GM18951 (cell line): ENCODE measurements around the gene HMSD.
"Not testable (repeated sequence)": the region's sequence is repeated elsewhere in the genome, so short reads cannot be mapped to it uniquely, and the experiment has no call there.

Experiments
- POLR2A ChIP-seq: IDR thresholded peaks from 4 replicates; pipeline ENCODE4 v1.6.1; 2011; ENCODE audit warnings: mild to moderate bottlenecking; ENCODE audit not compliant: insufficient read length, insufficient read depth; ENCODE audit errors: extremely low read depth
- in situ Hi-C: fragments of 300-500 bp; cut with MboI; formaldehyde crosslinking; loops from one replicate; pipeline ENCODE4 v1.12.0; 2022; ENCODE audit warnings: low sequenced_read_pairs, mixed read lengths, inconsistent platforms; ENCODE audit not compliant: unreplicated experiment

The HMSD gene, protein sequence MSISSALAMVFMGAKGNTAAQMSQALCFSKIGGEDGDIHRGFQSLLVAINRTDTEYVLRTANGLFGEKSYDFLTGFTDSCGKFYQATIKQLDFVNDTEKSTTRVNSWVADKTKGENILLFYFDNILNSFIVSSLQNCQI

DNA sequence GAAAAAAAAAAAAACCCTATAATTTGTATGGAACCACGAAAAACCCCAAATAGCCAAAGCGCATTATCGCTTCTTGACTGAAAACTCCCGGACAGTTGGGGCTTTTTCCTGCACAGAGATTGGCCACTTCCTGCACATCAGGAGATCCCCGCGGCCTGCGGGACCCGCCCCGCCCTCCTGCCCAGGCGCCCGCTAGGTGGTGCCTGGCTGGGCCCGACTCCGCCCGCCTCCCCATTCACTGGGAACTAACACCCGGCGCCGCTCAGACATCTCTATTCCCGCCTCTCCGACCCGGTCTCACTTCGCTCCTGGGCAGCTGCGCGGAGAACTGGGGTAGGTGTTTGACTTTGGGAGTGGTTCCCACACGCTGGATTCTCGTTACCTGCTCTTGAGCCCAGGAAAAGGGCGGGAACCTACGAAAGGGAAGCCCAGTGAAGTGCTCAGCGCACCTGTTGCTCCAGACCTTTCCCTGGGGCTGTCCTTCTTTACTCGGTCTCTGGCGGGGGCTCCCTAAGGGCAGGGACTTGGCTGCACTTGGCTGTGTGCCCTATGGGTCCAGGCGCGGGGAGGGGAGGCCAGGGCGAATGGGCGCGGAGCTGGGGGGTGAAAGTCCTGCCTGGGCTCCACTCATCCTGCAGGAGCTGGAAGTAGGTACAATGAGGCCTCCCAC is at the start of gene HMSD:
Gene HMSD, plus strand, starts transcription at position 234 of the 670 bp plus-strand sequence. CDS start 4,155 bp downstream, outside the sequence.
- TF ChIP-seq POLR2A, result peak; percentile 76
- in situ Hi-C loops, result no loop called here

DNA sequence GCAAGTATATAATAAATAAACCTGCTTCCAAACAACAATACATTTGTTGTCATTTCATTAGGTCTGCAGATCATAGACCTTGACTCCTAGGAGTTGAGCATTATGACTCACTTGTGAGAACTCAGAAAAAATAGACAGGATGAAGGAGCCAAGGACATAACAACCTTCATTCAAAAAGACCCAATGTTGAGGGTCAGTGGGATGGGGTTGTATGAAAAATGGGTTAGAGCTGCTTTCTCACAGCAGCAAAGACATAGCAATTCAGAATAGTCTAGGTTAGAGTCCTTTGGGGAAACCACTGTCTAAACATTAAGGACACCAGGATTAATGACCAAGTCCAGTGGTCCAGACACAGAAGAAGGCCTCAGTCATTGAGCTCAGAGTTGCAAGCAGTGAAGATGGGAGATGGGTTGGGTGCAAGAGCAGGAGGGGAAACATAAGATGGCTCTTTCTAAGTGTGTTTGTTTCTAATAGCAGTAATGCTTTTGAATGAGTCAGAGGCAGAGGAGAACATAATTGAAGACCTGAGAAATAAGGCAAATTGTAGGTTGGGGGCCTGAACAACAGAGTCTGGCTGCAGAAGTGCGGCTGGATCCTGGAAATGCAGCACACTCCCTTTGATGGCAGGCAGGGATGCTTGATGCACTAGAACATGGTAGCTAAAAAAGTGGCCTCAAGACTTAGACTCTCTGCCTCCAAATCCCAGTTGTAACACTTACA is 45.1 kb upstream of the HMSD start:
- TF ChIP-seq POLR2A, result no peak
- in situ Hi-C loops, result no loop called here

DNA sequence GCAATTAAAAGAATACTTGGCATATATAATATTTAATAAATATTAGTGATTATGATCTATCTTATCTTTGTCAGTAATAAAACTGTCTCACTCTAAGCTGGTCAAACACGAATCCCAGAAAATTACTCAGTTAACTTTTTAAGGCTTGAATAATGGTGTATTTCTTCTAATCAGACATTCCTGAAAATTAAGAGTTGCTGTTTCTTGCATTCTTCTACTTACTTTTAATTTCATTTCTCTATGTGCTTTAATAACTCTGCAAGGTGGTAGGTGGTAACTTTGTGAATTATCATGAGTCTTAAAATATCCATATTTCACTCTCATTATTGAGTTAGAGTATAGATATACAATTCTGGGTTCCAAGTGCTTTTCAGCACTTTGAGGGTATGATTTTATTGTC is 44.4 kb upstream of the HMSD start:
- in situ Hi-C loops, result no loop called here

DNA sequence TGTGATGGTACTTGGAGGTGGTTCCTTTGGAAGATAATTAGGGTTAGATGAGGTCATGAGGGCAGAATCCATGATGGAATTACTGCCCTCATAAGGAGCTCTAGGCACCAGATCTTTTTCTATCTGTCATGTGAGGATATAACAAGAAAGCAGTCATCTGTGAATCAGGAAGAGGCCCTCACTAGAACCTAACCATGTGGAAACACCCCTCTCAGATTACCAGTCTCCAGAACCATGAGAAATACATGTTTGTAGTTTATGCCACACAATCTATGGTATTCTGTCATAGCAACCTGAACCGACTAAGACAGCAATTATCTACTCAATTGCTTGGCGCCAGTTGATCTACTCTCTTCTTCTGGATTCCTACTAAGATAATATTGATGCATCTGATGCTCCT is 43.7 kb upstream of the HMSD start:
- in situ Hi-C loops, result no loop called here
- TF ChIP-seq POLR2A, result no peak

More for the DNA sequence above, 44.4 kb upstream of the HMSD start:
- TF ChIP-seq POLR2A, result no peak

DNA sequence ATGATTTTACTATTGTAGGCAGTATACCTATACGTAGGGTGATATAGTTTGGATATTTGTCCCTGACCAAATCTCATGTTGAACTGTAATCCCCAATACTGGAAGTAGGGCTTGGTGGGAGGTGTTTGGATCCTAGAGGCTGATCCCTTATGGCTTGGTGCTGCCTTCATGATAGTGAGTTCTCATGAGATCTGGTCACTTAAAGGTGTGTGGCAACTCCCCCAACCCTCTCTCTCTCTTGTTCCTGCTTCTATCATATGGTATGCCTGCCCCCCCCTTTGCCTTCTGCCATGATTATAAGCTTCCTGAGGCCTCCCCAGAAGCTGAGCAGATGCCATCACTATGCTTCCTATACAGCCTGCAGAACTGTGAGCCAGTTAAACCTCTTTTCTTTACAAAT is 43.0 kb upstream of the HMSD start:
- no peak for TF ChIP-seq POLR2A
- in situ Hi-C loops, result no loop called here

DNA sequence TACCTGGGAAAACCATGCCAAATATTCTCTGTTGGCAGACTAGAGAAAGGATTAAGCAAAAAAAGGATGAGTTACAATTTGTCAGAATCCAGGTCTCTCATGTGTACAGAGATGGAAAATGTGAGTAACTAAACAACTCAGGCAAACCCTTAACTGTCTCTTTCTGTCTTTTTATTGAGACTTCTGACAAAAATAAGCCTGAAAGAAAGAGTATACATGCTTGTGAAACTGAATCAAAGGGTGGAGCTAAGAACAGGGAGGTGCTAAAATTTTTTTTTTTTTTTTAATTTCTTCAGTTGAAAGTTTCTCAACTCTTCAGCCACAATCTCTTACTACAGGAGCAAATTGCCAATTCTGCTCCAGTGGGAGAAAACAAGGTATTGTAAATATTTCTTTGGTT is 41.4 kb upstream of the HMSD start, which contains the start of gene SERPINB10:
Gene SERPINB10, plus strand, starts transcription at position 295 of the 400 bp plus-strand sequence. CDS start 7,553 bp downstream, outside the sequence.
- in situ Hi-C loops, result no loop called here
- TF ChIP-seq POLR2A, result no peak

DNA sequence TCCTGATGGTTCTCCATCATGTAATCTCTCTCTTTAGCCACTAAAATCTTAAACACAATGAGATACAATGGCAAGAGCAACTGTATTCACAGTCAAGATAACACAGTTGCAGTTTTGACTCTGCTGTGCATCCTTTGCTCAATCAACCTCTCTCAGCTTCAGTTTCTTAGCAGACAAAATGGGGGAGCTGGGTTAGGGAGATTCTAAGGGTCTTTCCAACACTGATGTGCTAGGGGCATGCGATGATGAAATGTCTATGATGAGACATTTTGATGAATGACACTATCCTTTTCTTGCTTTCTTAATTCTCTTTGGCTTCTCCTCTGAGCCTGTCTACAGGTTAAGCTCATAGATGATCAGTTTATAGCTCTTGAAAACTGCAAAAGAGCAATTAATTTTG is 40.2 kb upstream of the HMSD start:
- no peak for TF ChIP-seq POLR2A
- in situ Hi-C loops, result no loop called here

DNA sequence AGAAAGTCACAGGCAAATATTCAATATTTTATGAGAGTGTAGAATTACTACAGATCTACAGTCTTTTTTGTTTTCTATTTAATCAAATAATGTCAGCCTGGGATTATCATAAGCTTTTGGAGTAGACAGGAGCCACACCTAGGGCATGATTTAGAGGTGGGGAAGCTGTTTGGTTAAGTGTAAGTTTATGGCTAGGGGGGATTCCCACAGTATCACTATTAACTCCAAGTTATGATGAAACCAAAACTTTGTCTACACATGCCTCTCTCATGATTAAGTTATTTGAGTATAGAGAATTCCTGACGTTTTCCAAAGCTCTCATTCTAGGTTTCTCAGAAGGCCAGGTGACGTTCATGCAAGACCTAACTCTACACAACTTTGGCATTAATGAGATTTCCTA is 39.2 kb upstream of the HMSD start:
- no peak for TF ChIP-seq POLR2A
- in situ Hi-C loops, result no loop called here

DNA sequence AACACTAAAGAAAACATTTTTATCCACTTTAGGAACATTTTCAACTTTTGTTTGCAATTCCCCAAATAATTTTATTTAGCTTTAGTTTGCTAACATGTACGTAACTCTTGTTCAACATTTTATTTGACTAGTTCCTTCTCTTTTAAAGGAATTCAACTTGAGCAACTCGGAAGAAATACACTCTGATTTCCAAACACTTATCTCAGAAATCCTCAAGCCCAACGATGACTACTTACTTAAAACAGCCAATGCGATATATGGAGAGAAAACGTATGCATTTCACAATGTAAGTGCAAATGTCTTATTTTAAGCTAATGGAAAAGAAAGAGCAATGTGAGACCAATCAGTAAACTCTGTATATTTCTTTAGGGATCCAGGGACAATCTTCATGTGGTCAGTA is 31.3 kb upstream of the HMSD start:
- in situ Hi-C loops, result no loop called here
- TF ChIP-seq POLR2A, result no peak

DNA sequence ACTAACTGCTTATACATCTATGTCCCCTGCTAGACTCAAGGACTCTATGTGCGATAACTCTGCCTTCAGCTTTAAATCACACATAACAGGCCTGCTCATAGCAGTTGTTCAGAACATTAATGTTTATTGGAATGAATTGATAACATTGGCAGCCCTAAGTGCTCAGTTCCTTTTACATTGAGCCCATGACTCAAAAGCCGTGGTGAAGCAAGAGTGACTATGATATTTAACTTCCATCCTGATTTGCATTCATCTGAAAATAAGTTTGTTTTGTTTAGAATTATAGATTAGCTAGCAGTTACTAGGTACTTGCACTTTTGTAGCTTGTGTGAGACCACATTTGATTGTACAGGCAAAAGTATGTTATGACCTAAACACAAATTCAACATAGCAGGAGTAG is 27.1 kb upstream of the HMSD start:
- no peak for TF ChIP-seq POLR2A

DNA sequence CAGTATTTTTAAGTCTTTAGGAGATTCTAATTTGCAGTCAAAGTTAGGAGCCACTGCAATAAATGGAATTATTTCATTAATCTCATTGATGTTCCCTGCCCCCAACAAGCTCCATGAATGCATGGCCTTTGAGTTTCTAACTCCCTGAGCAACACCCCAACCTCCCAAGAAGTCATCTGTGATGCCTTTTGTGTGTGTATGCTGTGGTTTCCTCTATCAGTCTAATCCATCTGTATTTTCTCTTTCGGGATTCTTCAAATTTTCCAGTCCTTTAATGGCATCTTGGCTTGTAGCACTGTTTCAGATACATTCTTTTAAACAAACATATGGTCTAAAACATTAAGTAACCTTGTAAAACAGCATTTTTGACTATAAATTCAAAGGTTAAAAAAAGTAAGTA is 24.6 kb upstream of the HMSD start:
- no peak for TF ChIP-seq POLR2A
- in situ Hi-C loops, result no loop called here

More for the DNA sequence above, 27.1 kb upstream of the HMSD start:
- in situ Hi-C loops, result no loop called here

DNA sequence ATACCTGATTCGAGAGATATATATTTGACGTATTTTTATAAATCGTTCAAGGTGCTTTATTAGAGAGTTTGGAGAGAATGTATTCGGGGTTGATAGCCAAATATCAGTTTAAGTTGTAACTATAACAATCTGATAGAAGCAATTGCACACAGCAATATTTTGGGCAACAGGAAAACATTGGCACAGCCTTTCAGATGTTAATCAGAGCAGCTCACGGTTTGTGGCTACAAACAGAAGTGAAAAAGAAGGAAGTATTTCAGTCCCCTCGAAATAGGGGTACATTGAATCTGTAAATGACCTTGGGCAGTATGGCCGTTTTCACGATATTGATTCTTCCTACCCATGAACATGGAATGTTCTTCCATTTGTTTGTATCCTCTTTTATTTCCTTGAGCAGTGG is 20.8 kb upstream of the HMSD start:
- in situ Hi-C loops, result no loop called here
- TF ChIP-seq POLR2A, result no peak

DNA sequence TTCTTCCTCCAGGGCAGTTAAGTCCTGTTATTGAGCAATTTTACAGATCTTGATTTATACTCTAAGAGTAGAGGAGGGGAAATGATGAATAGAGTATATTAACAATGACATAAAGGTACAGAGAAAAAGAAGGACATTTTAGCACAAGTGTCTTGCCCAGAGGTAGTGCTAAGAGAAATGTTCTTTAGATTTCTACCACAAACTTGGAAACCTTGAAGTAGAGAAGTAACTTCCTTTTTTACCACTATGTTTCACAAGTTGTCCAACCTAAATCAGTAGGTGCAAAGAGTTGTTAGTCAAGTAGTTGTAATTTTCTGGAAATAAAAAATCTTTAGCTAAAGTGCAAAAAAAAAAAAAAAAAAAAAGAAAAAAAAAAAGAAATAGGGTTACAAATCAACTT is 19.7 kb upstream of the HMSD start:
- in situ Hi-C loops, result not testable (repeated sequence)
